ENCODE results near the gene PLCB1.

DNA sequence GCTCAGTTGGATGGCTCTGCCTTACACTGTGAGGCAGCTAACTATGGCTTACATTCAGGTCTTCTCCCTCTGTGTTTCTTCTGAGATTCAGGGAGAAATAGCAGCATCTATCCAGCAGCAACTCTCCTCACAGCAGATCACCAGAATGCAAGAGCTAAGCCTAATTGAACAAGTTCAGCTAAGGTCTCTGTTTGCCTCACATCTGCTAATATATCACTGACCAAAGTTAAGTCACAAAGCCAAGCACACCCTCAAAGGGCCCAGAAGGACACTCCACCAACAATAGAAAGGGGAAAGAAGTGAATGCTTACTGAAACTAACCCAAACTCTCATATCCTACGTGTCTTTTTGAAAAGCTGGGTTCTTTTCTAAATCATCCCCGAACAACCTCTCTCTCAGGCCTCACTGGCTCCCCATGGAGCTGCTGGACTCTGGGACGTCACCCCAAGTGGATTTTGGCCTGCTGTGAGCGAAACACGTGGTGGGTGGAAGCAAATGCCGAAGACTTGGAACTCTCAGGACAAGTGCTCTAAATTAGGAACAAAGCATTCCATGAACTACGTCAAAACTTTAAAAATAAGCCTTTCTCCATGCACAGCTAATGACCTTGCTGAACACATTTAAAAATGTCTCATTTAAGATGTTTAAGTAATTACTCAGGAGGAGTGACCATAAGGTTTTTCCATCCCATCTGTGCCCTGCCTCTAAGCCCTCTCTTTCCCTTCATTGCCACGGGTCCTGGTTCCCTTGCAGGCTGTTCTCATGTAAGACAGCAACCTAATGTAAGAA lies 769.4 kb downstream of the PLCB1 start:
- TF ChIP-seq, protein P1, sequence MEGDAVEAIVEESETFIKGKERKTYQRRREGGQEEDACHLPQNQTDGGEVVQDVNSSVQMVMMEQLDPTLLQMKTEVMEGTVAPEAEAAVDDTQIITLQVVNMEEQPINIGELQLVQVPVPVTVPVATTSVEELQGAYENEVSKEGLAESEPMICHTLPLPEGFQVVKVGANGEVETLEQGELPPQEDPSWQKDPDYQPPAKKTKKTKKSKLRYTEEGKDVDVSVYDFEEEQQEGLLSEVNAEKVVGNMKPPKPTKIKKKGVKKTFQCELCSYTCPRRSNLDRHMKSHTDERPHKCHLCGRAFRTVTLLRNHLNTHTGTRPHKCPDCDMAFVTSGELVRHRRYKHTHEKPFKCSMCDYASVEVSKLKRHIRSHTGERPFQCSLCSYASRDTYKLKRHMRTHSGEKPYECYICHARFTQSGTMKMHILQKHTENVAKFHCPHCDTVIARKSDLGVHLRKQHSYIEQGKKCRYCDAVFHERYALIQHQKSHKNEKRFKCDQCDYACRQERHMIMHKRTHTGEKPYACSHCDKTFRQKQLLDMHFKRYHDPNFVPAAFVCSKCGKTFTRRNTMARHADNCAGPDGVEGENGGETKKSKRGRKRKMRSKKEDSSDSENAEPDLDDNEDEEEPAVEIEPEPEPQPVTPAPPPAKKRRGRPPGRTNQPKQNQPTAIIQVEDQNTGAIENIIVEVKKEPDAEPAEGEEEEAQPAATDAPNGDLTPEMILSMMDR (conservative IDR thresholded peaks at IDR 0.05), result no peak
- no peak for TF ChIP-seq EZH2 (IDR thresholded peaks at IDR 0.05; ENCODE audit: low read depth)

Measured in PC-9 (cell line).